T-helper 2 cell treated with Interferon-gamma antibody and Interleukin-4, amounts not matched to agents 5 μg/mL and 100 μg/mL, for 36 hours (primary cell): ENCODE measurements around the gene MAP3K21.
A peak's percentile ranks its signal among the peaks of the same experiment; 100 is the strongest.

Experiments
- DNase-seq: peaks from one replicate; pipeline ENCODE4 v3.0.0; 2021; ENCODE audit warnings: low spot score
- H3K27ac Mint-ChIP-seq: one replicate; pipeline ENCODE4 v1.8.0; 2021; ENCODE audit warnings: mild to moderate bottlenecking, mixed read lengths
- H3K27me3 Mint-ChIP-seq: one replicate; pipeline ENCODE4 v1.8.0; 2021; ENCODE audit warnings: low read depth, mixed read lengths
- H3K36me3 Mint-ChIP-seq: one replicate; pipeline ENCODE4 v1.8.0; 2021; ENCODE audit warnings: low read depth, mixed read lengths
- H3K4me1 Mint-ChIP-seq: one replicate; pipeline ENCODE4 v1.8.0; 2021; ENCODE audit warnings: low read depth, mixed read lengths
- H3K4me3 Mint-ChIP-seq: one replicate; pipeline ENCODE4 v1.8.0; 2022; ENCODE audit warnings: mild to moderate bottlenecking, moderate library complexity, mixed read lengths
- H3K9me3 Mint-ChIP-seq: one replicate; pipeline ENCODE4 v1.8.0; 2021; ENCODE audit warnings: mixed read lengths

Gene MAP3K21

DNA sequence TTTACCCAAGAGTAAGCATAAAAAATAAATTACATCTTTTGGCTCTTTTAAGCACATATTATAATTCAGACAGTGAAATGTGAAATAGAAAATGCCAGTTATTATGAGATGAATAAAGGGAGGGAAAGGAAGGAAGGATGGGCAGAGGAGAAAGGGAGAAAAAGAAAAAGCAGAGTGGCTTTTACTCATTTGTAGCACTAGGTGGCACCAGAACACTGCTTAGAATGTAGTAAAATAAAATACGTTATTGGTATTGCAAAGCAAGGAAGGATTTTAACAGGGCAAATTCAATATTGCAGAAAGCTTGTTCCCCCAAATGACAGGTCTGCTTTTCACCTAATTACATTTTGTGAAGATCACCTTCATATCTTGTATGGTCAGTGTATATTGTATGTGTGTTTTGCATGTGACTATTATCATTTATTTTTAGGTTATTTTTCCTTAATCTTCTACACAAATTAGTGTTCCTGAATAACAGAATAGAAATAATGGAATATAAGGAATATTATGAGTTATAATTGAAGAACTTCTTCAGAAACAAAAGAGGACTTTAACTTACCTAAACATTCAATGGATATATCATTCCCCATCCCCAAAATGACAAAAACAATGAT is 22.9 kb upstream of the MAP3K21 start:
- Mint-ChIP-seq H3K4me1 (no peaks in the 10 kb centered on the region), H3K27ac (no peak overlapping the region), H3K4me3 (no peak overlapping the region), H3K27me3 (peaks cover 31% of the 10 kb centered on the region), H3K36me3 (no peaks in the 10 kb centered on the region), H3K9me3 (no peaks in the 10 kb centered on the region)
- no peak for DNase-seq

DNA sequence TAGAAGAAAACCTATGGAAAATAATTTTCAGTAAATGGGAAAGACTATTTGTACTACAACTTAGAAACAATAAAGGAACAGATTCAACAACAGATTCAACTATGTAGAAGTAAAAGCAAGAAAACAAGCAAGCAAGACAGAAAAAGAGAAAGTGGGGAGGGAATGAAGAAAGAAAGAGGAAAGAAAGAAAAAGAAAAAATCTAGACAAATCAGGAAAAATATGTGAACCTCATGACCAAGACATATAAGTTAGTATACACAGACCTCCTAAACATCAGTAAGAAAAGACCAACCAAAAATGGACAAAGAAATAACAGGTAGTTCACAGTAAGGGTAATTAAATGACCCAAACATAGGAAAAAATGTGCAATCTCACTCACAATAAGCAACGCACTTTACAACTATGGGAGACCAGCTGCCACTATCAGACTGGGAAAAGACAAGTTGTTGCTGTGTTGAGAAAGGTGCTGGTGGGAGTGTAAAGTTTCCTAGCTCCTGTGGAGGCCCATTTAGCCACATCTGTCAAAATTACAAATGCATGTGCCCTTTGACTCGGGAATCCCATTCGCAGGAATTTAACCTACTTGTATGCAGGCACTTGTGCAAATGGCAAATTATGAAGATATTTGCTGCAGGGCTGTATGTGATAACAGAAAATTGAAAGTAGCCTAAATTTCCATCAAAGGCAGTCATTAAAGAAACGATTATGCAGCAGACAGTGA is 13.9 kb upstream of the MAP3K21 start:
- H3K27ac Mint-ChIP-seq, result no peak overlapping the region
- peaks cover 48% of the 10 kb centered on the region for H3K27me3 Mint-ChIP-seq
- no peak overlapping the region for H3K4me3 Mint-ChIP-seq
- H3K36me3 Mint-ChIP-seq, result no peaks in the 10 kb centered on the region
- H3K9me3 Mint-ChIP-seq, result no peaks in the 10 kb centered on the region
- no peaks in the 10 kb centered on the region for H3K4me1 Mint-ChIP-seq
- no peak for DNase-seq

DNA sequence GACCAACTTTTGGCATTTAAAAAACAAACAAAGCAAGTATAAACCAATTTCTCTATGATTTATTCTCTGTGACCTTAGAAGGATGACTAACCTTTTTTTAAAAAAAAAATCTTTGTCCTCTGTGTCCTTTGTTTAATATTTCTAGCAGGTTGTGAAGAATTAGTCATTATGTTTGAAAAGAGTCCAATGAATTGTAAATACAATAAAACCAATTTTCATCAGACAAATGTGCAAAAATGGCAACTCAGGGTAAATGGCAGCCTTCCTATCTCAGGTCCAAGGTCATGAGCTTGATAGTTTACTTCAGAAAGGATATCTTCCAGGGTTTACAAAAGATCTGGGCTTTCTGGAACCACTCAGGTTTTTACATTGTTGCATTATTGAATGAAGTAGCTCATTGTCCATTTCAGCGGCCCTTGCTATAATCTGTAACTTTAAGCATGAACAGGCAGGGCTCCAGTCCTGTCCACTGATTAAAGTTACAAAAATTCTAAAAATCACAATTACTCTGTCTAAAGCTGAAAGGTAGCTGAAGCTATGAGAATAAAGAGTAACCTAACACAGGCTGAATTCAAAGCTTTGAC is 11.7 kb upstream of the MAP3K21 start:
- no peaks in the 10 kb centered on the region for H3K9me3 Mint-ChIP-seq
- DNase-seq, result no peak
- H3K4me3 Mint-ChIP-seq, result no peak overlapping the region
- no peaks in the 10 kb centered on the region for H3K4me1 Mint-ChIP-seq
- H3K36me3 Mint-ChIP-seq, result no peaks in the 10 kb centered on the region
- H3K27ac Mint-ChIP-seq, result no peak overlapping the region
- H3K27me3 Mint-ChIP-seq, result peaks cover 57% of the 10 kb centered on the region

DNA sequence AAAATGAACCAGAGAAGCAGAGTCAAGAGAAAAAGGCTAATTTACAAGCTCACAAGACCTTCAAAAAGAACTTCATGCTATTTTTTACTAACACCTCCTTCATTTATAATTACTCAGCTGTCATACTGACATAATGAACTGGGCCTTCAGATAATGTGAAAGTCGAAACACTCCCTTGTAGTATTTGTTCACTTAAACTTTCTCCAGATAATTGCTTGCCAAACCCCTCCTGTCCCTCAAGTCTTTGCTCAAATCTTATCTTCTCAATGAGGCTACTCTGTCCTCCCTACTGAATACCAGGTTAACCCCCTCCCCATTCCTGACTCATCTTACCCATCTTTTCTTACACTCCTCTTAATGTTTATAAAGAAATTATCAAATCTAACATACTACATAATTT is 11.1 kb upstream of the MAP3K21 start:
- Mint-ChIP-seq H3K27me3 (peaks cover 56% of the 10 kb centered on the region), H3K36me3 (no peaks in the 10 kb centered on the region), H3K4me1 (no peaks in the 10 kb centered on the region), H3K27ac (no peak overlapping the region), H3K4me3 (no peak overlapping the region), H3K9me3 (no peaks in the 10 kb centered on the region)
- DNase-seq, result no peak

DNA sequence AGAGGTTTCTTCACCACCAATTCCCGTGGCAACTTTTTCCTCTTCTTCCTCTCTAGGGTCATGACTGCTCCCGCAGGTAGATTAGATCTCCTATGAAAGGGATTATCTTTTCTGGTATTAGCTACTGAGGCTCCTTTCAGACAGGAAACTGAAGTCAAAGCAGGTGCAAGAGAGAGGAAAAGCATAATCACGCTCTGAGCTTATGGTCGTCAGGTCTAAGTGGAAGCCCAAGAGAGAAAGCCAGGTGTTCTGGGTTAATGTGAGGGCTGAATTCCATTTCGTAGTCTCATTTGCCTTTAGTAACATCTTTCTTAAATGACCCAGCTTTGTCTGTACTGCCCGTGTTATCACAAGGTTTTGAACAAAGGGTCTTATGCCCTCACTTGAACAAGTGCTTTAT is 8.3 kb upstream of the MAP3K21 start:
- Mint-ChIP-seq H3K4me1 (no peaks in the 10 kb centered on the region), H3K4me3 (no peak overlapping the region), H3K27ac (no peak overlapping the region), H3K36me3 (no peaks in the 10 kb centered on the region), H3K9me3 (no peaks in the 10 kb centered on the region), H3K27me3 (peaks cover 53% of the 10 kb centered on the region)
- DNase-seq, result no peak

DNA sequence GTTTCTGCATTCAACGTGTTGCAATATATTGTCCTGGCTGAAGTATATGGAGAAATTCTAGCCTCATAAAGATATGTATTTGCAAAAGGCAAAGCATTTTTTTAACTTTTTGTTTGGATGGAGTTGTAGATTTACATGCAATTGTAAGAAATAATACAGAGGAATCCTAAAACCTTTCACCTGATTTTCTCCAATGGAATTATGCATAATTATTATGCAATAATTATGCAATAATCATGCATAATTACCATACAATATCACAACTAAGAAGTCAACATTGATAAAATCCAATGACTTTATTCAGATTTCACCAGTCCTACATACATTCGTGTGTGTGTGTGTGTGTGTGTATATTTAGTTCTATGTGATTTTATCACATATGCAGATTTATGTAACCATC is 7.5 kb upstream of the MAP3K21 start:
- Mint-ChIP-seq H3K4me1 (no peaks in the 10 kb centered on the region), H3K27ac (no peak overlapping the region)

DNA sequence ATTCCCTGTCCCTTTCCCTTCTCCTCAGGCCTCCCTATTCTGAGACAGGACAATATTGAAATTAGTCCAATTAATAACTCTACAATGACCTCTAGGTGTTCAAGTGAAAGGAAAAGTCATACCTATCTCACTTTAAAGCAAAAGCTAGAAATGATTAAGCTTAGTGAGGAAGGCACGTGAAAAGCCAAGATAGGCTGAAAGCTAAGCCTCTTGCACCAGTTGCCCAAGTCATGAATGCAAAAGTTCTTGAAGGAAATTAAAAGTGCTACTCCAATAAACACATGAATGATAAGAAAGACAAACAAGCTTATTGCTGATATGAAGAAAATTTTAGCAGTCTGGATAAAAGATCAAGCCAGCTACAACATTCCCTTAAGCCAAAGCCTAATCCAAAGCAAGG is 3.8 kb upstream of the MAP3K21 start:
- no peak overlapping the region for H3K4me3 Mint-ChIP-seq
- no peaks in the 10 kb centered on the region for H3K36me3 Mint-ChIP-seq
- H3K4me1 Mint-ChIP-seq, result peaks cover 4% of the 10 kb centered on the region
- no peaks in the 10 kb centered on the region for H3K9me3 Mint-ChIP-seq
- no peak overlapping the region for H3K27ac Mint-ChIP-seq
- peaks cover 33% of the 10 kb centered on the region for H3K27me3 Mint-ChIP-seq
- DNase-seq, result no peak

More for the DNA sequence above, 7.5 kb upstream of the MAP3K21 start:
- Mint-ChIP-seq H3K4me3 (no peak overlapping the region), H3K27me3 (peaks cover 50% of the 10 kb centered on the region), H3K9me3 (no peaks in the 10 kb centered on the region), H3K36me3 (no peaks in the 10 kb centered on the region)
- no peak for DNase-seq

DNA sequence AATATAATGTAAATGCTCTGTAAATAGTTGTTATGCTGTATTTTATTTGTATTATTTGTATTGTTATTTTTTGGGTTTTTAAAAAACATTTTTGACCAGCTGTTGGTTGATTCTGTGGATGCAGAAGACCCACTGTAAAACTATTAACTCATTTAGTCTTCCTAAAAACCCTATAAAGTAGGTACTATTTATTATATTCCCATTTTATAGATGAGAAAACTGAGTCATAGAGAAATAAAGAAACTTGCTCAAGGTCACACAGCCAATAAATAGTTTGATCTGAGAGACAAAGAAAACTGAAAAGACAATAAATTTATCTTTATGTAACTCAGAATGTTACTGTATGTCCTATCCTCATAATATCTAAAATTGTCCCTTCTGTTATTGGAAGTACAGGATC is 1.2 kb upstream of the MAP3K21 start:
- H3K36me3 Mint-ChIP-seq, result no peaks in the 10 kb centered on the region
- no peak overlapping the region for H3K27ac Mint-ChIP-seq
- peaks cover 7% of the 10 kb centered on the region for H3K4me1 Mint-ChIP-seq
- H3K4me3 Mint-ChIP-seq, result no peak overlapping the region
- DNase-seq, result no peak
- no peaks in the 10 kb centered on the region for H3K9me3 Mint-ChIP-seq
- peaks cover 40% of the 10 kb centered on the region for H3K27me3 Mint-ChIP-seq

DNA sequence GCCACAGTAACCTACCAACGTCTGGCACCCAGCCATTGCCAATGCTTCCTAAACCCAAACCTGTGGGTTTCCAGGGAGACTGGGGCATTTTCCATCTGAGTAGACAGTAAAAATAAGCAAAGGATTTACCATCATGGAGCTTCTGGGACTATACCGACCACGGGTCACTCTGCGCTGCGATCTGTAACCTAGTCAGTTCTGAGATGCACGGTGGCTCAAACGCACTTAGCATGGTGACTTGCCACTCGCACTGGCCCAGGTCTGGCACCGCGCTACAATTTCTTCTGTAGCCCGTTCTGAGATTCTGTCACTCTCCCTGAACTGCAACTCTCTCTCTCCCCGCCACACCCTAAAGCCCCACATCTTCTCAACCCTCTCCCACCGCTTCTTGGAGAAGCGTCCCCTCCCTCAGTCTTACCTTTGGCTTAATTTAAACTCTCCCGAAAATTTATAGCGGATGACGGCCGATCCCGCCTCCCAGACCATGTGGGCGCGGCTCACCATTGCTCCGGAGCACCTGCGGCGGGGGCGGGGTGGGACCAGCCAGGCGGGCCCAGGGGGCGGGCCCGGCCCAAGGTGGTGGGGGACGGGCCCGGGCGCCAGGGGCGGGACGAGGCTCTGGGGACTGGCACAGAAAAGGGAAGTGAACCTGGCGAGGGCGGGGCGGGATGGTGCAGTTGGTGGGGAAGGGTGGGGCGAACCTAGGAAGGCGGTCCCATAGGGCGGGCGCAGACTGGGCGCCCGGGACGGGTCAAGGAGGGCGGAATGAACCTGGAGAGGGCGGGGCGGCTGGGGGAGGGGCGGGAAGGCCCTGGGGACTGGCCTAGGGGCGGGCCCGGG is 493 bp upstream of the MAP3K21 start:
- Mint-ChIP-seq H3K36me3 (no peaks in the 10 kb centered on the region), H3K4me1 (peaks cover 7% of the 10 kb centered on the region), H3K27me3 (peaks cover 41% of the 10 kb centered on the region), H3K27ac (no peak overlapping the region), H3K9me3 (no peaks in the 10 kb centered on the region), H3K4me3 (peak overlapping the region; percentile 77)
- DNase-seq, result peak; percentile 76

DNA sequence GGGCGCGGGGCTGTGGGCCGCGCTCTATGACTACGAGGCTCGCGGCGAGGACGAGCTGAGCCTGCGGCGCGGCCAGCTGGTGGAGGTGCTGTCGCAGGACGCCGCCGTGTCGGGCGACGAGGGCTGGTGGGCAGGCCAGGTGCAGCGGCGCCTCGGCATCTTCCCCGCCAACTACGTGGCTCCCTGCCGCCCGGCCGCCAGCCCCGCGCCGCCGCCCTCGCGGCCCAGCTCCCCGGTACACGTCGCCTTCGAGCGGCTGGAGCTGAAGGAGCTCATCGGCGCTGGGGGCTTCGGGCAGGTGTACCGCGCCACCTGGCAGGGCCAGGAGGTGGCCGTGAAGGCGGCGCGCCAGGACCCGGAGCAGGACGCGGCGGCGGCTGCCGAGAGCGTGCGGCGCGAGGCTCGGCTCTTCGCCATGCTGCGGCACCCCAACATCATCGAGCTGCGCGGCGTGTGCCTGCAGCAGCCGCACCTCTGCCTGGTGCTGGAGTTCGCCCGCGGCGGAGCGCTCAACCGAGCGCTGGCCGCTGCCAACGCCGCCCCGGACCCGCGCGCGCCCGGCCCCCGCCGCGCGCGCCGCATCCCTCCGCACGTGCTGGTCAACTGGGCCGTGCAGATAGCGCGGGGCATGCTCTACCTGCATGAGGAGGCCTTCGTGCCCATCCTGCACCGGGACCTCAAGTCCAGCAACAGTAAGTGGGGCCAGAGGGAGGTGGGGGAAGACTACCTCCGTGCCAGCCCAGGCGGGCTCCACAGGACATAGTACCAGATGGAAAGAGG is 808 bp downstream of the MAP3K21 start:
- H3K27ac Mint-ChIP-seq, result no peak overlapping the region
- peaks cover 34% of the 10 kb centered on the region for H3K27me3 Mint-ChIP-seq
- H3K4me3 Mint-ChIP-seq, result peak overlapping the region; percentile 69
- H3K9me3 Mint-ChIP-seq, result no peaks in the 10 kb centered on the region
- H3K4me1 Mint-ChIP-seq, result peaks cover 7% of the 10 kb centered on the region
- no peaks in the 10 kb centered on the region for H3K36me3 Mint-ChIP-seq
- peak; percentile 19 for DNase-seq

DNA sequence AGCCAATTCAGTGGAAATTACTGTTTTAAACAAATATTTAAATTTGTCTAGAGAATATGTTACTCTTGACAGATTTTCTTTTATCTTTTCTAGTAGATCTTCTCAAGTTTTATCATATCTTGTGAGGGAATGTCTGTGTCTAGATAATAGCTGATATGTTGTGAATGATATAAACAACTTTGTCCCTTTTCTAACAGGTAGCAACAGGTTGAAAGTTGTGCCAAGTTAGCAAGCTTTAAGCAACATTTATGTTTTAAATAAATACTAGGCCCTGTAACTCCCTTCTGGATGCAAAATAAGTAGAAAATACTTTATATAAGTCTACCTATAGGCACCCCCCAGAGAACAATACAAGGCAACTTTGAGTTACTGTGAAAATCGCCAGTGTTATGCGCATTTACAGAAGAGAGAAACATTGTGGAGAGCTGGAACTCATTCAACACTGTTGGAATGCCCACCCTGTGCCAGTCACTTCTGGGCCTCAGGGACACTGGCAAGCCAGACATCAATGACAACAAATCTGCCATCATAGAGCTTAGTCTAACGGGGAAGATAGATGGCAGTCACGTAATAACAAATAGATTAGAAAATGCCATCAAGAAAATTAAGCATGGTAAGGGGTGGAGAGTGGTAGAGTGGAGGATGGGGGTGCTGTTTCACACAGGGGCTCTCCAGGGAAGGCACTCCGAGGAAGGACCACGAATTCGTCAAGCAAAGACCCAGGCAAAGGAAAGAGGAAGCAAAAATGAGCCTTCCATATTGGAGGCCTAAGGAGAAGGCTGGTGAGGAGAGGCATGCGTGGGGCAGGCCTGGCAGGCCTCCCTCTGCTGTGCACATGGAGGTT is 4.4 kb downstream of the MAP3K21 start:
- Mint-ChIP-seq H3K27ac (no peak overlapping the region), H3K4me1 (peaks cover 5% of the 10 kb centered on the region), H3K9me3 (no peaks in the 10 kb centered on the region), H3K36me3 (no peaks in the 10 kb centered on the region), H3K27me3 (peaks cover 33% of the 10 kb centered on the region), H3K4me3 (no peak overlapping the region)
- DNase-seq, result no peak

DNA sequence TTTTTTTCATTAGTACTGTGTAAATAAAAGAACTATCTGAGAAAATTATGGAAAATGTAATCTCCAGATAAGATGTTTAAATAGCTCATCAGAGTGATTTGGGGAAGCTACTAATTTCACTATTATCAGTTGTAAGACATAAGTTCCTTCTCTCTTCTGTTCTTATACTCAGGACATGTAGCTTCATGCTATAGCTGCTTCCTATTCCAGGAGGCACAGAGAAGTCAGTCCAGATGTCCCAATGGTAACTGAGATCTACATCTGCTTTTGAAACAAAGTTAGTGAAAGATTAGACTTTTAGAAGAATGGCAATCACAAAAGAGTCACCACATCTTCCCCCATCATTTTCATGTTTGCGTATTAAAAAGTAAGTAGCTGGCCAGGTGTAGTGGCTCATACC is 5.6 kb downstream of the MAP3K21 start:
- DNase-seq, result no peak

DNA sequence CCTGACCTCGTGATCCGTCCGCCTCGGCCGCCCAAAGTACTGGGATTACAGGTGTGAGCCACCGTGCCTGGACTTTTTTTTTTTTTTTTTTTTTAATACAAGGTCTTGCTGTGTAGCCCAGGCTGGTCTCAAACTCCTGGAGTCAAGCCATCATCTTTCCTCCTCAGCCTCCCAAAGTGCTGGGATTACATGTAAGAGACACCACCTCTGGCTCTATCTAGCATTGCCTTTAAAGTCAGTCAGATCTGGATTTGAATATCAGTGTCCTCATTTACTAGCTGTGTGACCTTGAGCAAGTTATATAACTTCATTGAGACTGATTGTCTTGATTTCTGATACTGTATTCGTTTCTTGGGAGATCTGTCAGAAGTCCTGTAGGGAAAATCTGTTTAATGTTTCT is 6.6 kb downstream of the MAP3K21 start:
- Mint-ChIP-seq H3K36me3 (no peaks in the 10 kb centered on the region), H3K4me1 (peaks cover 1% of the 10 kb centered on the region), H3K27ac (no peak overlapping the region), H3K4me3 (no peak overlapping the region), H3K27me3 (peaks cover 40% of the 10 kb centered on the region), H3K9me3 (no peaks in the 10 kb centered on the region)
- no peak for DNase-seq

More for the DNA sequence above, 5.6 kb downstream of the MAP3K21 start:
- Mint-ChIP-seq H3K9me3 (no peaks in the 10 kb centered on the region), H3K4me1 (peaks cover 4% of the 10 kb centered on the region), H3K27ac (no peak overlapping the region), H3K36me3 (no peaks in the 10 kb centered on the region), H3K4me3 (no peak overlapping the region), H3K27me3 (peaks cover 37% of the 10 kb centered on the region)
